Upper lobe of left lung (tissue), 6 donors: ENCODE data around the gene CCKAR. TPM values are rescaled to one million over a fixed set of nuclear protein-coding genes. Genes with fewer than 3 reads are reported as not detected.

ENCODE experiments used
- ATAC-seq, 2 donors: fragments of 200-7000 bp; cut with Tn5 transposase; one replicate each; pipeline ENCODE4 v1.9.1; 2022; ENCODE audit warnings: mild to moderate bottlenecking in 2 of 2, moderate library complexity in 2 of 2; ENCODE audit not compliant: low FRiP score in 2 of 2
- DNase-seq, 2 donors: peaks; one replicate each; pipeline ENCODE4 v3.0.0-alpha.2; 2019 to 2020
- H3K27ac ChIP-seq, 4 donors: fragments of 200-600 bp; sonication (generic); one replicate each; pipeline ENCODE4 v1.5.1; 2016 to 2019
- H3K27me3 ChIP-seq, 4 donors: fragments of 200-600 bp; sonication (generic); one replicate each; pipeline ENCODE4 v1.5.1; 2017 to 2019
- H3K36me3 ChIP-seq, 4 donors: fragments of 200-600 bp; sonication (generic); one replicate each; pipeline ENCODE4 v1.5.1; 2016 to 2019
- H3K4me1 ChIP-seq, 4 donors: fragments of 200-600 bp; sonication (generic); one replicate each; pipeline ENCODE4 v1.5.1; 2018 to 2019
- H3K4me3 ChIP-seq, 4 donors: fragments of 200-600 bp; sonication (generic); one replicate each; pipeline ENCODE4 v1.5.1; 2017 to 2019; ENCODE audit warnings: mild to moderate bottlenecking in 2 of 4, moderate library complexity in 1 of 4
- H3K9me3 ChIP-seq, 4 donors: fragments of 200-600 bp; sonication (generic); one replicate each; pipeline ENCODE4 v1.5.1; 2018 to 2019
- CTCF ChIP-seq, 6 experiments: fragments of 450-650 bp in 4 of 6; fragments of 200-600 bp in 2 of 6; sonication (generic) in 2 of 6; IDR thresholded peaks; one replicate each; pipeline ENCODE4 v1.5.1; 2016 to 2019; ENCODE audit warnings: antibody characterized with exemption in 6 of 6
- EP300 ChIP-seq, 4 donors: sonication (generic); formaldehyde crosslinking; IDR thresholded peaks; one replicate each; pipeline ENCODE4 v1.5.1; 2017; ENCODE audit warnings: antibody characterized with exemption in 4 of 4, control low read depth in 2 of 4
- POLR2A ChIP-seq, 4 donors: fragments of 450-650 bp; IDR thresholded peaks; one replicate each; pipeline ENCODE4 v1.5.1; 2016 to 2017; ENCODE audit warnings: antibody characterized with exemption in 4 of 4, mild to moderate bottlenecking in 2 of 4
- POLR2AphosphoS5 ChIP-seq, 2 donors: sonication (generic); formaldehyde crosslinking; IDR thresholded peaks; one replicate each; pipeline ENCODE4 v1.5.1; 2017; ENCODE audit warnings: antibody characterized with exemption in 2 of 2
- WGBS, 2 donors: methylation state at CpG; one replicate each; pipeline ENCODE4 v1.1.5; 2017 to 2018; 5-methylcytosine and 5-hydroxymethylcytosine counted together
- total RNA-seq, 6 donors: library from RNA; depleted of rRNA in 4 of 6; stranded (reverse); fragments of >200 nt in 4 of 6; gene quantifications; one replicate each; pipeline versions ENCODE4 v1.1.0 to v1.2.1, GENCODE V29; 2016 to 2021
- donor health status: DM: no; HTN: no; CAD: no; lungs with moderate emphysema.
- donor health status: DM: no; HTN: yes; CAD: no; lungs with severe emphysema.

Gene CCKAR
- total RNA-seq, 6 donors from 2014 or later = not detected

DNA sequence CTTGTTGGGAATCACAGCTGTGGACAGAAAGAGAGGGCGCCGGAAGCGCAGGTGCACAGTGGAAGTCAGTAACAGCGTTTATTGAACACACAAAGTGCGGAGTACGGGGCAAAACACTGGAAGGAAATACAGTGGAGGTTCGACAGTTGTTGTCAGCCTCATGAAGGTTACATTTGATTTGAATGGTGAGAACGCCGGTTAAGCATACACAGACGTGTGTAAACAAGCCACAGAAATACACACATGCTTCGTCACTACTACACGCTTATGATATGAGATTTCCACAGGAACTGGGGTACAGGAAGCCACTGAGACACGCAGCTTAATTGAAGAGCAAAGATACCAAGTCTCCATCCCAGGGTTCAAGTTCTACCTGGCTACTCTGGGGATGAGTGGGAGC lies 12.0 kb downstream of the CCKAR start:
- Histone ChIP-seq H3K4me1 (no peaks in the 10 kb centered on the region), H3K36me3 (no peaks in the 10 kb centered on the region), H3K4me3 (no peak overlapping the region), H3K27ac (no peak overlapping the region), H3K27me3 (no peaks in the 10 kb centered on the region), H3K9me3 (no peaks in the 10 kb centered on the region)
- no peak for DNase-seq
- ATAC-seq = no peak
- WGBS, 2 donors = 85 to 86% methylated on average over 13 of the region's 13 CpGs
- TF ChIP-seq CTCF (IDR thresholded peaks at IDR 0.05) (no peak), POLR2A (IDR thresholded peaks at IDR 0.05) (no peak), EP300 (IDR thresholded peaks at IDR 0.05) (no peak)

DNA sequence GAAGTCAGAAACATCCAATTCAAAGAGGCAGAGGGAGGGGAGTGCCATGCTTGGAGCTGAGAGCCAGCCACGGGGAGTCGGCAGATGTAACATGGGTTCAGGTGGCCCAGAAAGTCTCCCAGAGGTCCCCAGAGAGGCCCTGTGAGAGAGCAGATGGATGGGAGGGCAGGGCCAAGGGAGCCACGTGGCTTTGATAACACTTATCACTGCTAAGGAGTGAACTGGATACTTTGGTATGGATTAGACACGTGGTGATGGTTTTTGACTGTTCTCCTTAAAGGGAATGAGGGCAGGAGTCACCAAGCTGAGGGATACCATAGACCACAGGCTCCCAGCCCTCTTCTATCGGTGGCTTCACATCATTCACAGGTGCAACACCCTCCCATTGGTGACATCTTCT lies 13.7 kb downstream of the CCKAR start:
- no peaks in the 10 kb centered on the region for H3K27me3 ChIP-seq
- 65 to 77% methylated on average over 5 of the region's 5 CpGs for WGBS, 2 donors

GRCh38 chr4:26475716-26476115 lies 14.6 kb downstream of the CCKAR start:
- Histone ChIP-seq H3K4me3 (no peak overlapping the region), H3K27ac (no peak overlapping the region), H3K4me1 (no peaks in the 10 kb centered on the region), H3K9me3 (no peaks in the 10 kb centered on the region), H3K27me3 (no peaks in the 10 kb centered on the region), H3K36me3 (no peaks in the 10 kb centered on the region)
- 87 to 97% methylated on average over 8 of the region's 8 CpGs for WGBS, 2 donors
- DNase-seq (no peak), ATAC-seq (no peak)
- TF ChIP-seq EP300 (IDR thresholded peaks at IDR 0.05) = no peak
- TF ChIP-seq POLR2A (IDR thresholded peaks at IDR 0.05) = no peak
- no peak for TF ChIP-seq CTCF (IDR thresholded peaks at IDR 0.05)
- no peak for TF ChIP-seq POLR2AphosphoS5 (IDR thresholded peaks at IDR 0.05)

More for the DNA sequence above, 13.7 kb downstream of the CCKAR start:
- ATAC-seq = no peak
- Histone ChIP-seq H3K36me3 (no peaks in the 10 kb centered on the region), H3K27ac (no peak overlapping the region), H3K9me3 (no peaks in the 10 kb centered on the region), H3K4me1 (no peaks in the 10 kb centered on the region), H3K4me3 (no peak overlapping the region)
- TF ChIP-seq EP300 (IDR thresholded peaks at IDR 0.05) = no peak
- TF ChIP-seq POLR2AphosphoS5 (IDR thresholded peaks at IDR 0.05) = no peak
- no peak for TF ChIP-seq CTCF (IDR thresholded peaks at IDR 0.05)
- TF ChIP-seq POLR2A (IDR thresholded peaks at IDR 0.05) = no peak
- no peak for DNase-seq

GRCh38 chr4:26474551-26474950 lies 15.7 kb downstream of the CCKAR start:
- TF ChIP-seq POLR2AphosphoS5 (IDR thresholded peaks at IDR 0.05) (no peak), POLR2A (IDR thresholded peaks at IDR 0.05) (no peak), EP300 (IDR thresholded peaks at IDR 0.05) (no peak), CTCF (IDR thresholded peaks at IDR 0.05) (no peak)
- DNase-seq (no peak), ATAC-seq (no peak)
- Histone ChIP-seq H3K36me3 (no peaks in the 10 kb centered on the region), H3K27ac (no peak overlapping the region), H3K27me3 (no peaks in the 10 kb centered on the region), H3K9me3 (no peaks in the 10 kb centered on the region), H3K4me1 (no peaks in the 10 kb centered on the region), H3K4me3 (no peak overlapping the region)
- 75 to 84% methylated on average over 3 of the region's 3 CpGs for WGBS, 2 donors

DNA sequence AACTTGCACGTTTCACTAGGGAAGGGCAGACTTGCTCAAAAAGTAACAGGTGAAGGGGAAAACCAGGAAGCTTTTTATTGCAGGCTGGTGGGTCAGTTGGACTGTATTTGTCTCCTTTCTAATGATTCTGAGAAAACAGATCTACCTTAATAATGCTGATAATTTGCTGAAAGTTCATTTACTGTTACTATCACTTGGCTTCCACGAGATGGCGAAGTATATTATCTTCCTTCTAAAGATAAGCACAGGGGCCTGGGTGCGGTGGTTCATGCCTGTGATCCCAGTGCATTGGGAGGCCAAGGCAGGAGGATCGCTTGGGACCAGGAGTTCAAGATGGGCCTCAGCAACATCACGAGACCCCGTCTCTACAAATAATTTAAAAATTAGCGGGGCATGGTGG lies 16.4 kb downstream of the CCKAR start:
- H3K4me3 ChIP-seq = no peak overlapping the region
- no peaks in the 10 kb centered on the region for H3K4me1 ChIP-seq
- no peaks in the 10 kb centered on the region for H3K27me3 ChIP-seq
- H3K36me3 ChIP-seq = no peaks in the 10 kb centered on the region
- DNase-seq (no peak), ATAC-seq (no peak)
- WGBS, 2 donors = 92% methylated on average over 8 of the region's 8 CpGs
- no peak overlapping the region for H3K27ac ChIP-seq
- no peaks in the 10 kb centered on the region for H3K9me3 ChIP-seq
- TF ChIP-seq POLR2AphosphoS5 (IDR thresholded peaks at IDR 0.05) (no peak), CTCF (IDR thresholded peaks at IDR 0.05) (no peak), POLR2A (IDR thresholded peaks at IDR 0.05) (no peak), EP300 (IDR thresholded peaks at IDR 0.05) (no peak)
